ENCODE results near the gene SDF4.

SDF4 gene

DNA sequence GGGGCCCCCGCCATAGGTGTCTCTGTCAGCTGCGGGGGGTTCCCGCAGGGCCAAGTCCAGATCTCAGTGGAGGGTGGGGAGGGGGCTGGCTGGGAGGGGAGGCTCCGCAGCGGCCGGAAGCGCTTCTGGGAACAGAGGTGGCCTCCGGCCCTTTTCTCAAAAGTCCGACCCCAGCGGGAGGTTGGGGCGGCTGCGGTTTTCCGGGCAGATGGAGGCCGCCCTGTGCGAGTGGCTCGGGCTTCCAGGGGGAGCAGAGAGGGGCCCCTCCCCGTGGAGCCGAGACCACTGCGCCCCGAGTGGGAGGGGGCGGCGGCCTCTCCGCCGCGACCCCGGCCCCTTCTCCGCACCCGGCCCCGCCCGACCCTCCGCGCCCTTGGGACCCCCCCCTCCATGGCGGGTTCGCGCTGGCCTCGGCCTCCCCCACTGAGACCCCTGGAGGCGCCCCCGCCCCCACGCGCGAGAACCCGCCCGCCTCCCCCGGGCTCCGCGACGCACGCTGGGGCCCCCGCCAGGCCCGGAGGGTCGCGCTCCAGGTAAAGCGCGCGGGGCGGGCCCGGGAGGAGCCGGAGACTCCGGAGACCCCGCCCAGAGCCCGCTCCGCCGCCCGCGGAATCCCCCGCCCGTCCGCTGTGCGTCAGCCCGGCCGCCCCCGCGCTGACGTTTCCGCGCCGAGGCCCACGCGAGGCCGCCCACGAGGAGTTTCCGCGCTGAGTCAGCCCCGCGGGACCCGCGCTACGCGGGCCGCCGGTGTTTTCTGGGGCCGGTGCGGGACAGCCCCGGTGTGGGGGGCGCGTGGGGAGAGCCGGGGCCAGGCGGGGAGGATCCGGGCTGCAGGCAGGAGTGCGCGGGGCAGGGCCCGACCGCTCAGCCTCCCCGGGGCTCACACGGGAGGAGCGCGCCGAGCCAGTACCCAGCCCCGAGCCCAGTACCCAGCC is 30.7 kb downstream of the SDF4 start (continued):
- TF ChIP-seq ZNF704 (tag by site-specific recombination; IDR thresholded peaks at IDR 0.05) (no peak), ZNF701 (tag by site-specific recombination; IDR thresholded peaks at IDR 0.05) (no peak), ZNF202 (tag by site-specific recombination; IDR thresholded peaks at IDR 0.05; ENCODE audit: borderline replicate concordance) (no peak), ZNF404 (tag by site-specific recombination; IDR thresholded peaks at IDR 0.05) (no peak), ZNF626 (tag by site-specific recombination; IDR thresholded peaks at IDR 0.05) (no peak), ZNF777 (tag by site-specific recombination; IDR thresholded peaks at IDR 0.05; ENCODE audit: borderline replicate concordance) (no peak), ZNF549 (tag by site-specific recombination; IDR thresholded peaks at IDR 0.05) (no peak), ZNF645 (tag by site-specific recombination; IDR thresholded peaks at IDR 0.05) (no peak), ZNF292 (tag by site-specific recombination; IDR thresholded peaks at IDR 0.05; ENCODE audit: borderline replicate concordance, low read depth) (no peak), ZNF785 (tag by site-specific recombination; IDR thresholded peaks at IDR 0.05) (peak; percentile 91)
- TF ChIP-seq, protein P1, sequence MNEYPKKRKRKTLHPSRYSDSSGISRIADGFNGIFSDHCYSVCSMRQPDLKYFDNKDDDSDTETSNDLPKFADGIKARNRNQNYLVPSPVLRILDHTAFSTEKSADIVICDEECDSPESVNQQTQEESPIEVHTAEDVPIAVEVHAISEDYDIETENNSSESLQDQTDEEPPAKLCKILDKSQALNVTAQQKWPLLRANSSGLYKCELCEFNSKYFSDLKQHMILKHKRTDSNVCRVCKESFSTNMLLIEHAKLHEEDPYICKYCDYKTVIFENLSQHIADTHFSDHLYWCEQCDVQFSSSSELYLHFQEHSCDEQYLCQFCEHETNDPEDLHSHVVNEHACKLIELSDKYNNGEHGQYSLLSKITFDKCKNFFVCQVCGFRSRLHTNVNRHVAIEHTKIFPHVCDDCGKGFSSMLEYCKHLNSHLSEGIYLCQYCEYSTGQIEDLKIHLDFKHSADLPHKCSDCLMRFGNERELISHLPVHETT (tag by site-specific recombination; IDR thresholded peaks at IDR 0.05) = no peak
- TF ChIP-seq, protein P2, sequence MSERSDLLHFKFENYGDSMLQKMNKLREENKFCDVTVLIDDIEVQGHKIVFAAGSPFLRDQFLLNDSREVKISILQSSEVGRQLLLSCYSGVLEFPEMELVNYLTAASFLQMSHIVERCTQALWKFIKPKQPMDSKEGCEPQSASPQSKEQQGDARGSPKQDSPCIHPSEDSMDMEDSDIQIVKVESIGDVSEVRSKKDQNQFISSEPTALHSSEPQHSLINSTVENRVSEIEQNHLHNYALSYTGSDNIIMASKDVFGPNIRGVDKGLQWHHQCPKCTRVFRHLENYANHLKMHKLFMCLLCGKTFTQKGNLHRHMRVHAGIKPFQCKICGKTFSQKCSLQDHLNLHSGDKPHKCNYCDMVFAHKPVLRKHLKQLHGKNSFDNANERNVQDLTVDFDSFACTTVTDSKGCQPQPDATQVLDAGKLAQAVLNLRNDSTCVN (tag by site-specific recombination; optimal IDR thresholded peaks at IDR 0.05) = peak; percentile 63

DNA sequence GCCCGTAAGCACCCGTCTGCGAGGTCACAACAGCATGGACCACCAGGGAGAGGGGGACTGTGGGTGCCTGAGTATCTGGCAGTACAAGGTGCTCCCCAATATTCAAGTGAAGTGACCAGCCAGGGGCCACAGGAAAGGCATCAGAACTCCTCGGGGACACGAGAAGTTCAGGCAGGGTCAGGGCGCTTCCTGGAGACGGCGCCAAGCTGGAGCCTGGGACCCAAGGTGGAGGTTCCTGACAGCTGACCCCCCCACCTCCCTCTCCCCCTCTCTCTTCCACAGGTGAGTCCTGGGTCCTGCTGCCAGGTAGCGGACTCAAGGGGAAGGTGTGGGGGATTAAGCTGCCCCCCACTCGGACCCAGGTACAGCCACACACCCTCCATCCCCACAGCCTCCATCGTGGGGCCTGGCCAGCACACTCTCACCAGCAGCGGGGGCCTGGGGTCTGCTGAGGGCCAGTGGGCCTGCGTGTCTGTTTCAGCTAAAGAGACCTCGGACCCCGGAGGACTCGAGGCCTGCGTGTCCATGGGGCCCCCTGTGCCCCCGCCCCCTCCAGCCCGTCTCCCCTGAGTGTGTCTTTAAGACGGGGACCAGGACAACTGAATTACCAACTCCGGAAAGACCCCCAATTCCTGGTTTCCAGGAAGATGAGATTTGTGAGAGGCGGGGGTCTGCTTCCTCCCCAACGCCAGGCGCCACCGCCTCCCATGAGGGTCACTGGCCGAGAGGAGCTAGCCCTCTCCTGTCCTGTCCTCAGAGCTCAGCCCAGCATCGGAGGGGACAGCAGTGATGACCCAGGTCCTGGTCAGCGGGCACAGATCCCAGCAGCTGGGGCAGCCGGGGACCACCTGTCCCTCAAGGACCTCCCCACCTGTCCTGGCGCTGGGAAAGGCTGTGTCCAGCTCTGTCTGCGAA is 31.6 kb downstream of the SDF4 start:
- TF ChIP-seq ZNF335 (tag by site-specific recombination; conservative IDR thresholded peaks at IDR 0.05) (0 out of 2 replicates have a peak, but pooled peaks have one; percentile 5), ZSCAN18 (tag by site-specific recombination; IDR thresholded peaks at IDR 0.05) (no peak), ZBTB20 (tag by site-specific recombination; IDR thresholded peaks at IDR 0.05) (peak; percentile 42; the same call in 1 of the 2 replicates), BCL11A (tag by site-specific recombination; IDR thresholded peaks at IDR 0.05; ENCODE audit: low read depth) (0 out of 2 replicates have a peak, but pooled peaks have one; percentile 14)
- no peak overlapping the region for H3K27ac ChIP-seq (ENCODE audit: extremely low read depth, low read depth, low read length)
- POLR2A ChIA-PET = interaction anchor here (0.5 to 0.6 kb wide), 2 partner anchors 11 to 32 kb away, joined by 3 to 5 read pairs; no protein-coding TSS in a partner anchor

More for the DNA sequence above, 31.6 kb downstream of the SDF4 start:
- H3K36me3 ChIP-seq (ENCODE audit: control insufficient read depth in 2 of 2, insufficient read depth in 1 of 2, low read length in 2 of 2) = no peaks in the 10 kb centered on the region
- no peaks in the 10 kb centered on the region for H3K9me3 ChIP-seq (ENCODE audit: control insufficient read depth, insufficient read depth, low read depth, low read length)
- CTCF ChIA-PET = no interaction called here
- no peak overlapping the region for H3K4me3 ChIP-seq (ENCODE audit: low read depth, low read length)
- no peaks in the 10 kb centered on the region for H3K4me1 ChIP-seq (ENCODE audit: control insufficient read depth, insufficient read depth, low read length)
